BE2C (cell line): ENCODE measurements around the gene ZNF148.
A peak's percentile ranks its signal among the peaks of the same experiment; 100 is the strongest.

ENCODE experiments used
- DNase-seq: peaks from one replicate; pipeline ENCODE4 v3.0.0-alpha.2; 2020
- H3K27me3 ChIP-seq: fragments of 250-450 bp; sonication (Bioruptor Pico); 2 replicates; pipeline ENCODE4 v1.5.1; 2020; ENCODE audit warnings: mild to moderate bottlenecking
- H3K36me3 ChIP-seq: fragments of 250-450 bp; sonication (Bioruptor Pico); 2 replicates; pipeline ENCODE4 v1.5.1; 2020; ENCODE audit warnings: mild to moderate bottlenecking
- H3K4me1 ChIP-seq: fragments of 250-450 bp; sonication (Bioruptor Pico); 2 replicates; pipeline ENCODE4 v1.5.1; 2020
- H3K4me3 ChIP-seq: 2 replicates; pipeline ENCODE4 v1.5.1; 2011; ENCODE audit warnings: low read depth, low read length
- H3K9me3 ChIP-seq: fragments of 250-450 bp; sonication (Bioruptor Pico); 2 replicates; pipeline ENCODE4 v1.5.1; 2020
- CTCF ChIP-seq: IDR thresholded peaks from 2 replicates; pipeline ENCODE4 v1.5.1; 2012; ENCODE audit warnings: mild to moderate bottlenecking, low read depth, low read length

The ZNF148 gene

GRCh38 chr3:125212091-125212508 is 163.0 kb downstream of the ZNF148 start:
- peak; percentile 24 for DNase-seq
- H3K4me3 ChIP-seq, result peak overlapping the region; percentile 76
- H3K4me1 ChIP-seq, result peaks cover 5% of the 10 kb centered on the region; the same call in 1 of the 2 replicates
- peaks cover 3% of the 10 kb centered on the region; the same call in 1 of the 2 replicates for H3K27me3 ChIP-seq
- H3K36me3 ChIP-seq, result no peaks in the 10 kb centered on the region
- no peak for TF ChIP-seq CTCF
- no peaks in the 10 kb centered on the region for H3K9me3 ChIP-seq

- Histone ChIP-seq H3K4me1 (peaks cover 5% of the 10 kb centered on the region; the same call in 1 of the 2 replicates), H3K9me3 (no peaks in the 10 kb centered on the region), H3K4me3 (peak overlapping the region; percentile 76), H3K36me3 (no peaks in the 10 kb centered on the region), H3K27me3 (peaks cover 3% of the 10 kb centered on the region; the same call in 1 of the 2 replicates)
- no peak for DNase-seq
- TF ChIP-seq CTCF, result no peak
Measured at GRCh38 chr3:125211523-125212090, 163.5 kb downstream of the ZNF148 start.

DNA sequence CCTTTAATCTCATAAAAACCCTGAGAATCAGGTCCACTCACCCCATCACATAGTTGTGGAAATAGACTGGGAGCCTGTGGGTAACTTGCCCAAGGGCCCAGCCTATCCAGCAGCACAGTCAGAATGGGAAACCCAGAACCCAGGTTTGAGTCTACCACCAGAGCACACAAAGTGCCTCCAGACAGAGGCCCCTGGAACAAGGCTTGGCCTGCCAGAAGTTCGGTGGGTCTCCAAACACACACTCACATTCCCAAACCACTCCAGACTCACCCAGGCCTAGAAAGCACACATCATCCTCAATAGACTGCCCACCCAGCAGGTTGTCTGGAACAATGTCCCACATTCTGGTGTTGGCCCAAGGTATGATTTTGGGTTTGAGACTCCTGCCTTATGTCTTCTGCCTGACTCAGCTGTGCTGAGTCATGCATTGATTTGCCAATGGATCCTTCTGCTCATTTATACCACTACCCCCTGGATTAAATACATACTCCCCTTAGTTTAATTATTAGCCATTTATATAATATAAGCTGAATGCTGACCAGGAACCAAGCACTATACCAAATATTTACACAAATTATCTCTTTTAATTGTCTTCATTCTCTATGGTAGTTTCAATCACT is 167.1 kb downstream of the ZNF148 start:
- Histone ChIP-seq H3K4me1 (peaks cover 4% of the 10 kb centered on the region; the same call in 1 of the 2 replicates), H3K36me3 (no peaks in the 10 kb centered on the region), H3K9me3 (no peaks in the 10 kb centered on the region), H3K4me3 (no peak overlapping the region), H3K27me3 (peaks cover 3% of the 10 kb centered on the region; the same call in 1 of the 2 replicates)
- no peak for TF ChIP-seq CTCF
- DNase-seq, result no peak

GRCh38 chr3:125207507-125207906 is 167.6 kb downstream of the ZNF148 start:
- H3K36me3 ChIP-seq, result no peaks in the 10 kb centered on the region
- no peaks in the 10 kb centered on the region; the same call in 1 of the 2 replicates for H3K4me1 ChIP-seq
- no peaks in the 10 kb centered on the region for H3K27me3 ChIP-seq
- no peak overlapping the region for H3K4me3 ChIP-seq
- H3K9me3 ChIP-seq, result no peaks in the 10 kb centered on the region
- no peak for TF ChIP-seq CTCF
- DNase-seq, result no peak

GRCh38 chr3:125206934-125207333 is 168.2 kb downstream of the ZNF148 start:
- Histone ChIP-seq H3K36me3 (no peaks in the 10 kb centered on the region), H3K9me3 (no peaks in the 10 kb centered on the region), H3K4me1 (no peaks in the 10 kb centered on the region; the same call in 1 of the 2 replicates), H3K27me3 (no peaks in the 10 kb centered on the region), H3K4me3 (no peak overlapping the region)
- DNase-seq, result no peak
- no peak for TF ChIP-seq CTCF

DNA sequence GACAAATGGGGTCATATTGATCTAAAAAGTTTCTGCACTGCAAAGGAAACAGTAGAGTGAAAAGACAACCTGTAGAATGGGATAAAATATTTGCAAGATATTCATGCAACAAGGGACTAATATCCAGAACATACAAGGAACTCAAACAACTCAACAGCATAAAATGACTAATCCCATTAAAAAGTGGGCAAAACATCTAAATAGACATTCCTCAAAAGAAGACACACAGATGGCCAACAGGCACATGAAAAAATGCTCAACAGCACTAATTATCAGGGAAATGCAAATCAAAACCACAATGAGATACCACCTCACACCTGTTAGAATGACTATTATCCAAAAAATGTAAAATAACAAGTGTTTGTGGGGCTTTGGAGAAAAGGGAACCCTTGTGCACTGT is 171.4 kb downstream of the ZNF148 start:
- DNase-seq, result no peak
- Histone ChIP-seq H3K4me3 (no peak overlapping the region), H3K27me3 (no peaks in the 10 kb centered on the region), H3K4me1 (no peaks in the 10 kb centered on the region; the same call in 1 of the 2 replicates), H3K36me3 (no peaks in the 10 kb centered on the region), H3K9me3 (no peaks in the 10 kb centered on the region)
- TF ChIP-seq CTCF, result no peak
